GM19397 (cell line): Measurements from ENCODE around the gene SCYL1.
"Not testable (repeated sequence)": the region's sequence is repeated elsewhere in the genome, so short reads cannot be mapped to it uniquely, and the experiment has no call there.

ENCODE experiments used
- ATAC-seq: cut with Tn5 transposase; IDR thresholded peaks from one replicate; pipeline ENCODE4 v1.9.1; 2021; ENCODE audit warnings: mild to moderate bottlenecking, moderate library complexity; ENCODE audit not compliant: unreplicated experiment

Gene SCYL1

DNA sequence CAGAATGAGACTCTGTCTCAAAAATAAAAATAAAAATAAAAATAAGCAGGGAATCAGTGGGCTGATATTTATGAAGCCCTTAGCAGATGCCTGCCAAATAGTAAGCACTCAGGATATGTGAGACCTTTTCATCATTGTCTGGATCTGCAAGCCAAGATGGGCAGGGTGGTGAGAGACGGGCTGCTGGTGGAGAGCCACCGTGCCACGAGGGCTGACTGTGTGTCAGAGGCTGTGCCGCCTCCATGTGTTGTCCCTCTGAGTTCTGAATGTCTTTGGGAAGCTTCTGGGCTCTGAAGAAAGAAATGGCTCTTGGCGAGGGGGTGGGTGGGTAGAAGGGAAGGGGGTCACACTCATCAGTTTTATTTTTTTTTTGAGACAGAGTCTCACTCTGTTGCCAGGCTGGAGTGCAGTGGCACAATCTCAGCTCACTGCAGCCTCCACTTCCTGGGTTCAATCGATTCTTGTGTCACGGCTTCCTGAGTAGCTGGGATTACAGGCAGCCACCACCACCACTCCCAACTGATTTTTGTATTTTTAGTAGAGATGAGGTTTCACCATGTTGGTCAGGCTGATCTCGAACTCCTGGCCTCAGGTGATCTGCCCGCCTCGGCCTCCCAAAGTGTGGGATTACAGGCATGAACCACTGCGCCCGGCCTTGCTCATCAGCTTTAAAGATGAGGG lies 40.1 kb downstream of the SCYL1 start:
- not testable (repeated sequence) for ATAC-seq

DNA sequence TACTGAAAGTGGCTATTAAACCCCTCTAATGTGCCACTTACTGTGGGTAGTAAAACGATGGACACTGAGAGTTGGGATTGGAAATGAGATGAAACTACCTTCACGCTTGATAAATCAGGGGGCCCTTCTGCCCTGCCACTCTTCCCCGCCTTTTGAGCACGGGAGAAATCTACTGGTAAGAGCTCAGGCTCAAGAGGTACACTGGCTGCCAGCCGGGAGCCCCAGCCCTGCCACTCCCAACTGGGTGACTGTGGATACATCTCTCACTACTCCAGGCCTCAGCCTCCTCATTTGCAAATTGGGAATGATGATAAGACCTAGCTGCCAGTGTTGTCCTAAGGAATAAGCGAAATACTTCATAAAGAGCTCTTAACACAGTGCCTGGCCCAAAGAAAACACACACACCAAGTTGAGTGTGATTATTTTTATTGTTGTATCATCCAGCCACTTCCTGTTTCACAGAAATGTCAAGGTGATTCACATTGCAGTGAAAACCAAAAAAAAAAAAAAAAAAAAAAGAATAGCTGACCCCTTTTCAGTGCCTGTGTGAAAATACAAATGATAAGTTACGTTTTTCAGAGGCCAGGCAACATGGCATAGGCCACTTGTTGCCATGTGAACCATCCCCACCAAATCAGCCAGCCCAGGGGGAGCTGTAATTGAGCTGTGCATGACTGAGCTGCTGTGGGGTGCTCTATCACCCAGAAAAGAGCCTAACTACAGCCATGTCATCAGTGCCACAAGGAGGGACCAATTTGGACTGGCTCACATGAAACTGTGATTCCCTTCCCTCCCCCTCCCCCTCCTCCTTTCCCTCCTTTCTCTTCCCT lies 41.0 kb downstream of the SCYL1 start:
- ATAC-seq: no peak

DNA sequence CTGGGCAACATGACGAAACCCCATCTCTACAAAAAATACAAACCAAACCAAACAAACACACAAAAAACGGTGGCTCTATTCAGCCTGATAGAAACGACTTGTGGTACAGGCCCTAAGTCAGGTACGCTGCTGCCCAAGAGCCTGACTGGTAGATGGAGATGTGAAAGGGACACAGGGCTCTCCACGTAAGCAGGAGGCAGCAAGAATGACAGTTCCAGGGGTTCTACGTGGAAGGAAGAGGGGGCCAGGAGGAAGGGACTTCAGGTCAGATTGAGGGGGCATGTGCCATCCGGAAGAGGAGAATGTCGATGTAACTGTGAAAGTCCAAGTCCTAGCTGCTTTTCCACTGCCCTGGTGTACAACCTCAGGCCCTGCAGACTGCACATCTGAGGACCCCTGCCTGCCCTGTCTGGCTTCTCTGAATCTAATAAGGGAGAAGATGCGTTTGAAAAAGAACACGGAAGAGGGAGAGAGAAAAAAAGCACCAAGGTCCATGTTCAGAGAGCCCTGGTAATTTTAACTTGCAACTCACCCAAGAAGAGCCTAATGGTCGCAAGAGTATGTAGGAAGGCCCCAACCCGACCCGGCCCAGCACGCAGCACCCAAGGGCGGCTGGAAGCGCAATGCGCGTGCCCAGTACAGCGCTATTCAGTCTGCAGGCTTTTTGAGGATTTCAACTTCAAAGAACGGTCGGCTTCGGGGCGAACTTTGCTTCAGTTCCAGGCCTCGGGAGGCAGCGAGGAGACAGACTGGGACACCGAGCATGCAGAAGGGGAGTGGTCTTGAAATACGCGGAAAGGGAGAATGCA lies 44.5 kb downstream of the SCYL1 start:
- peak; percentile 9 for ATAC-seq

DNA sequence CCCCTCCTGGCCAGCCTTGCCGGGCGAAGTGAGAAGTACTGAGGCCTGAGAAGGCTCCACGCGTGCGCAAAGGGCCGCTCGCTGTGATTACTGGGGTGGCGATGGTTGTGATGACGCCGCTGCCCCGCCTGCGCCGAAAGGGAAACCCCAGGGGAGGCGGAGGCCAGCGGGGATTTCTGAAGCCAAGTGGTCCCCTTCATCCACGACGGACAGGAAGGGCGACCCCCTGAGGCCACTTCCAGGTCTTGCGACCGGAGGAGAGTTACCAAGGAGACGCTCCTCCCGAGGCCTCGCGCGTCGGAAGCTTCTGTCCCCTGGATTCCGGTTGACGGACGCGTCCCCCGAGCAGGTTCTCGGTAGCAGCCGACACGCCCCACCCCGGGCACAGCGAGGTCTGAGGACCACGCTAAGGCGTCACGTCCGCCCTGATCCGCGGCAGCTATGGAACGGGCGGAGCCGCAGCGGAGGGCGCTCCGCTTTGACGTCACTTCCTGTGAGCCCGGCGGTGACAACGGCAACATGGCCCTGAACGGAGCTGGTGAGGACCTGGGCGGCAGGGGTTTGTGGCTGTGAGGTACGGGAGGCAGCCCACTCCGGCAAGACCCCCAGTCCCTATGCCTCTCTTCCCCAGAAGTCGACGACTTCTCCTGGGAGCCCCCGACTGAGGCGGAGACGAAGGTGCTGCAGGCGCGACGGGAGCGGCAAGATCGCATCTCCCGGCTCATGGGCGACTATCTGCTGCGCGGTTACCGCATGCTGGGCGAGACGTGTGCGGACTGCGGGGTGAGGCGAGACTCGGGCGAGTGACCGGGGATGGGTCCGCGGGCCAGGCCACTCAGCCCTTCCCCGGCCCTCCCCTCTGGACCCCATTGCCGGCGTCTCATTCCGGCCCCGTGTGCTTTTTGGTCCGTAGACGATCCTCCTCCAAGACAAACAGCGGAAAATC lies 45.4 kb downstream of the SCYL1 start, which contains the start of gene ZNRD2:
Gene ZNRD2 (plus strand): TSS at position 505 of the 946 bp plus-strand sequence. CDS start 15 bp downstream, at position 520.
- peak; percentile 62 for ATAC-seq

DNA sequence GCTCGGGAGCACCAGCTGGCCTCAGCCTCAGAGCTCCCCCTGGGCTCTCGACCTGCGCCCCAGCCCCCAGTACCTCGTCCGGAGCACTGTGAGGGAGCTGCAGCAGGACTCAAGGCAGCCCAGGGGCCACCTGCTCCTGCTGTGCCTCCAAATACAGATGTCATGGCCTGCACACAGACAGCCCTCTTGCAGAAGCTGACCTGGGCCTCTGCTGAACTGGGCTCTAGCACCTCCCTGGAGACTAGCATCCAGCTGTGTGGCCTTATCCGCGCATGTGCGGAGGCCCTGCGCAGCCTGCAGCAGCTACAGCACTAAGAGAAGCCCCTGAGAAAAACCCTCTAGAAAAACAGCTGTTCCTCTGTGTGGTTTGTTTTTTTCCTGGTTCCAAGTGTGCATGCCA lies 46.5 kb downstream of the SCYL1 start:
- no peak for ATAC-seq

DNA sequence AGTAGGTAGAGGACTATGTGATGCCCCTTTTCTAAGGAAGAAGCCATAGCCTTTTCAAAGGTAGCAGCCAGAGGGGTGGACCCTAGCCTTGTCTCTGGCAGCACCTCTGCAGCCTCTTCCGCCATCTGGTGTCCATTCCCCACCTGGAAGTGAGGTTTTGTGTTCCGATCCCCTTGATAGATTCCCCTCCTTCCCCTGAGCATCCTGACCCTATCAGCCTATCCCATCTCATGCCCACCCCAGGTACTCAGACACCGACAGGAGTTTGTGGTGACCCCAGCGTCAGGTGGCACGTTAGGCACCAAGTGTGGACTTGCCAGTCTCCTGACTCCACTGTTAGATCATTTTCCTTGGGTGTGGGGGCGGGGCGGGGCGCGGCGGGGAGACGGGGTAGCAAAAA lies 47.1 kb downstream of the SCYL1 start:
- no peak for ATAC-seq

DNA sequence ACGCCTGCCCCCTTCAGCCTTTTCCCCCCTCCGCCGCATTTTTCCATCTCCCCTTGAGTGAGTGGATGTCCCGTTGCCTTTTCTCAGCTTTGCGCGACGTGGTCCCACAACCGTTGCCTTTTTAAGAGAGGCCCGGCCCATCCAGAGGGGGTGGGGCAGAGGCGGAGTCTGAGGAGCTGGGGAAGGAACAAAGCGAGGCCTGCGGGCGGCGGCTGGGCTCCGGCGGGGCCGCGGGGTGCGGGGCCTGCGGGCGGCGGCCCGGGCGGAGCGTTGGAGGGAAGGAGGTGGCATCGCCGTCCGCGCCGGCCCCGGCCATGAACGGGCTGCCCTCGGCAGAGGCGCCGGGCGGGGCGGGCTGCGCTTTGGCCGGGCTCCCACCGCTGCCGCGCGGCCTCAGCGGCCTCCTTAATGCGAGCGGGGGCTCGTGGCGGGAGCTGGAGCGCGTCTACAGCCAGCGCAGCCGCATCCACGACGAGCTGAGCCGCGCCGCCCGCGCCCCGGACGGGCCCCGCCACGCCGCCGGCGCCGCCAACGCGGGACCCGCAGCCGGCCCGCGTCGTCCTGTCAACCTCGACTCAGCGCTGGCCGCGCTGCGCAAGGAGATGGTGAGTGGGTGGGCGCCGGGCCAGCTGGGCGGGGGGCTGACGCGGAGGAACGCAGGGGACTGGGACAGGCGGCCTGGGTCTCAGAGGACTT lies 47.6 kb downstream of the SCYL1 start, which contains the start of gene FAM89B:
Gene FAM89B (plus strand): TSS at position 183 of the 696 bp plus-strand sequence. CDS start 132 bp downstream, at position 315.
- ATAC-seq: no peak

DNA sequence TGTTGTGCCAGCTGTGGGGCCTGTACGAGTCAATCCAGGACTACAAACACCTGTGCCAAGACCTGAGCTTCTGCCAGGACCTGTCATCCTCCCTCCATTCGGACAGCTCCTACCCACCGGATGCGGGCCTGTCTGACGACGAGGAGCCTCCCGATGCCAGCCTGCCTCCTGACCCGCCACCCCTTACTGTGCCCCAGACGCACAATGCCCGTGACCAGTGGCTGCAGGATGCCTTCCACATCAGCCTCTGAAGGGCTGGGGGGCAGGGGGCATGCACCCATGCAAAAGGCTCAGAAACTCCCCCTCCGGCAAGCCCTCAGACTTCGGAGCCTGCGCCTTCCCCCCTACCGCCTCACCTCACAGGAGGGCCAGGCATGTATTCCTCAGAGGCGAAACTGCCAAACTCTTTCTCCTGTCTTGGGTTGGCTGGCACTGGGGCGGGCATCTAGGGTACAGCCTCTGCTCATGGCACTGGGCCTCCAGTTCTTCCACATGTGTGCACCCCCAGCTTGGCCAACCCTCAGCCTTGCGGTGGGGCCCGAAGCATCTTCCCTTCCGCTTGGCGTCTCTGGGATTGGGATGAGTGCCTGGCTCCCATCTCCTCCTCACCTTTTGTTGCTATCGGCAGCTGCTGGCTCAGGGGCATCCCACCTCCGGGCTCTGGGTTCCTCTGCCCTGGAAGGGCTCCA lies 48.7 kb downstream of the SCYL1 start:
- no peak for ATAC-seq

DNA sequence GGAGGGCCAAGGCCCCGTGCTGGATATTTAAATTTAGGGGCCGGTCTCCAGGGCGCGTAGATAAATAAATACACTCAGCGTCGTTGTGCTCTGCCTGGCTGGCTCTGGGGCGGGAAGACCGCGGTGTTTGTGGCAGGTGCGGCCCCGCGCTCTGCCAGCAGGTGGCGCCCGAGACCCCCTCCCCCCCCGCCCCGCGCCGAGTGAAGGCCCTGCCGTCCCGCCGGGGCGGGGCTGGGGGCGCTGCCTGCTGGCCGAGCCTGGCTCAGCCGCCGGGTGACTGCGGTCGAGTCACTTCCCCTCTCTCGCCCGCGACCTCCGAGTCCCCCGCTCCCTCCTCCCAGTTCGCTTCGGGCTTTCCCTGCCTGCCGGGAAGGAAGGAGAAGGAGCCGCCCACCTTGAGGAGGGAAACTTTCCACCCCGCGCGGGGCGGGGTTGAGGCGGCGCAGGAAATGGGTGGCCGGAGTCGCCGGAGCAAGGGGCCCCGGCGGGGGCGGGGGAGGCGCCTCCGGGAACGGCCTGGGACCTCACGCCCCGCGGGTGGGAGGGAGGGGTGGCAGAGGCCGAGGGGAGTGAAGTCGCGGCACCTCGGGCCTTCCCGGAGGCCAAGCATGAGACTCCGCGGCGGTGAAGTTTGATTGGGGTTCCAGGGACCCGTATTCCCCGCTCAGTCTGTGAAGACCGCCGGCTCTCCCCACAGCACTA lies 49.4 kb downstream of the SCYL1 start:
- no peak for ATAC-seq

DNA sequence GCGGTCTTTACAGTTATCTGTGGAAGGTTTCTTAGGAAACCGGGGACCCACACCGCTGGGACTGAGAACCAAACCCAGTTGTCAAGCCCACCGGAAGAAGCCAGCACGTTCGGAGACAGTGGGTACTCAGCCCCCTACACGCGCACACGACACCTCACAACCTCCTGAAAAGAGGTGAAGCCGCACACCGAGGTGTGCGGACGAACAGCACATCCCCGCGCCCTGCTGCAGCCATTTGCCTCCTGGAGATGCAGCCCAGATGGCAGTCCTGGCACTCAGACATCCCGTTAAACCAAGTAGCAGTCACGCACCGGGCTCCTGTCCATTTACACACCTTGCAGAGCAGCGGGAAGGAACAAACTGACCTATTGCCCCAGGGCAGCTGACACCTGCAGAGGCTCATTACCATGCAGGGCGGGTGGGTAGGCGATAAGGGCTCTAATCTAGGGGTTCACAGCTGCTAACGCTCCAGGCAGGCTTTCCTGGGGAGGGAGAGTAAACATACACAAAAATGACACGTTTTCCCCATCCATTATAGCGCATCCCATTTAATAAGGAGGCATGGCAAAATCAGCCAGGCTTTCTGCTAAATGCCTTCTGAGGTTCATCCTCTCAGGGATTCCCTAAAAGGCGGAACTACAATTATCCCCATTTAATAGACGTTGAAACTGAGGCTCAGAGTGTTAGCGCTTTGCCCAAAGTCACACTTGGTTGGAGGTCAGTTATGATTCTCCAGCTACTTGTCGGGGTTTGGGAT lies 50.1 kb downstream of the SCYL1 start:
- ATAC-seq: no peak

DNA sequence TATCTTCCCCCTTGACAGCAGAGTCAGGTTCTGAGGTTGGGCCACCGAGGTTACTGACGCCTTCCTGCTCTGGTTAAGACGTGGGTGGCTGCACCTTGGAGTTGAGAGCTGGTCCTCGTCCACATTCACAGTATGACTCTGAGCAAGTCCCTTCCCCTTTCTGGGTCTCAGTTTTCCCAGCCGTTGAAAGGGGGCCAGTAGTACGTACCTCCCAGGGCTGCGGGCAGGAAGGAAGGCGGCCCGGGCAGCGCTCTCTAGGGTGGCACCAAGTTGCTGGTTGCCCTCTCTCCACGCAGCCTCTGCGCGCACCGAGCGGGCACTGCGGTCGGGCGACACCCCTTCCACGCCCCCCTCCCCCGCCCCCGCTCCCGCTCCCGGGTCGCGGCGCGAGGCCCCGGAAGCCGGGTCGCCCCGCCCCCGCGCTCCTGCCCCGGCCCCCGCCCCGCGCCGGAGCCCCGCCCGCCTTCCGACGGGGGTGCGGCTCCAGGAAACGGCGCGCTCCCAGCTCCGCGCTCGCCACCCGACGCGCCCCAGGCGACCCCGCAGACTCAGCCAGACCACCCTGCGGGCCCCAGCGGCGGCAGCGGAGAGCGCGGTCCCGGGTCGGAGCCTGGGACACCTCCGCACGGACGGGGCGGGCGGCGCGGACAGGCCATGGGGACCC lies 50.8 kb downstream of the SCYL1 start, which contains the start of gene EHBP1L1:
Gene EHBP1L1 (plus strand): TSS at position 486 of the 664 bp plus-strand sequence. CDS start 250 bp downstream, outside the sequence.
- ATAC-seq: peak; percentile 27

DNA sequence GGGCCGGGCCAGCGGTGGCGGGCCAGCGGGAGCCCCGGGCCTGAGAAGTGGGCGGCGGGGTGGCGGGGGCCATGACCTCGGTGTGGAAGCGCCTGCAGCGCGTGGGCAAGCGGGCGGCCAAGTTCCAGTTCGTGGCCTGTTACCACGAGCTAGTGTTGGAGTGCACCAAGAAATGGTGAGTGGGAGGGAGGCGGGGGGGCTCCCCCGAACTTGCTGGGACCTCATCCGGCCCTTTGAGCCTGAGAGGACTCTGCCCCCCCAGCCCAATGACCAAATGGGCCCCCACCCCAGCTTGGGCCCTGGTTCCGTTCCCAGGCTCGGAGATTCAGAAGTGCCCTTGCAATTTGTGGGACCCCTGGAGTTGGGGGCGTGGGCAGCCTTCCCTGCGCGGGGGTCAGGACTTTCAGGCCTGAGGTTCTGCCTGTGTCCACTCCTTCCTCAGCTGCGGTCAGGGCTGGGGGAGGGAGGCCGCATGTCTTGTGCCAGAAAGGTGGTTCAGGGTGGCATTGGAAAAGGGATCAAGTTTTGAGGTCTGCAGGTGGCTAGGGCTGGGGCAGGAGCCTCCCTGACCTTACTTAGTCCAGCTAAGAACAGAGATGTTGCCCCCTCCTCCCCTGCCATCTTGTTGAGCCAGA lies 51.5 kb downstream of the SCYL1 start:
- ATAC-seq: no peak

DNA sequence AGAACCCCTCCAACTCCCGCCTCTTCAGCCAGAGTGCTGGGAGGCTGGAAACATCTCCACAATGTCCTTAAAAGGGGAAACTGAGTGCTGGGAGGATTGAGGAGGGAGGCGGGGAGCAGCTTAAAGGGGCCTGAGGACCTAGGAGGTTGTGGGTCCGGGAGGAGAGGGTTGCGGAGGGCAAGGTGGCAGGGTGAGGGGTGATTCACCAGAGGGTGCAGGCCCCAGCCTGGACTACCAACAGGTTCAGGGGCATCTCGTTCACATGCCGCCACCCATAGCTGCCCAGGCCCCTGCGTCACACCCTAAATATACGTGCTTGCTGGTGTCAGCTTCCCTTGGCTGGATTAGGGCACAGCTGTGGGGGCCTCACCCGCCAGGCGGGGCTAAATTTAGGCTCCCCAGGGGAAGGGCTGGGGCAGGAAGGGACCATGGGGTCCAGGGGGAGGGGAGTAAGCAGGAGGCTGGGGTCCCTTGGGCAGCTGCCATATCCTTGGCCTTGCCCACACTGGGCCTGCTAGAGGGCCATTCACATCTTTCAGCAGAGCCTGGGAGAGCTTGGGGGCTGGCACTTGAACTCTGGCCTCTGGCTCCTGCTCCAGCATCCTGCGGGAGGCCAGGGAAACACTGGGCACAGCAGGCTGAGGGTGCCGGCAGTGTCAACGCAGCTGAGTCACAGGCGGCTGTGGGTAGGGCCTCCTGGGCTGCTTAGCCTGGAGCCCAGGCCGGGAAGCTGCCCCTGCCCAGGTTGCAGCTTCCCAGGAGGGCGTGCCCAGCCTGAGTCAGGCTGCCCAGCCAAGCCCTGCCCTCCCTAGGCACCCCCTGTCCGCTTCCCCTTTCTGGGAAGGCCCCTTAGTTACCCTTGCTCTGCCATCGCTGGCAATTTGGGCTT lies 52.2 kb downstream of the SCYL1 start:
- no peak for ATAC-seq

DNA sequence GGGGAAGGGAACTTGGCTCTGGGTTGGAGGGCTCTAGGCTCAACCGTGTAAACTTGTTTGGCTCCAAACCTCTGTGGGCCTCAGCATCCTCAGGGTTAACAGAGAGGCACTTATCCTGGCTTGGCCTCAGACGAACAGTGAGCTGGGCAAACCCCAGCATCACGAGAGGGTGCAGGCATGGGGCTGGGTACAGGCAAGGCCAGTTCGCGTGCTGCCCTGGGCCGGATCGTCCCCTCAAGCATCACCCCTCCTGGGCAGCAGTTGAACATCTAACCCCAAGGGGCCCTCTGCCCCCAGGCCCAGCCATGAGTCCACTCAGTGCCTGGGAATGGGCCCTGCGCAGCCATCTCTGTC lies 52.9 kb downstream of the SCYL1 start:
- no peak for ATAC-seq

DNA sequence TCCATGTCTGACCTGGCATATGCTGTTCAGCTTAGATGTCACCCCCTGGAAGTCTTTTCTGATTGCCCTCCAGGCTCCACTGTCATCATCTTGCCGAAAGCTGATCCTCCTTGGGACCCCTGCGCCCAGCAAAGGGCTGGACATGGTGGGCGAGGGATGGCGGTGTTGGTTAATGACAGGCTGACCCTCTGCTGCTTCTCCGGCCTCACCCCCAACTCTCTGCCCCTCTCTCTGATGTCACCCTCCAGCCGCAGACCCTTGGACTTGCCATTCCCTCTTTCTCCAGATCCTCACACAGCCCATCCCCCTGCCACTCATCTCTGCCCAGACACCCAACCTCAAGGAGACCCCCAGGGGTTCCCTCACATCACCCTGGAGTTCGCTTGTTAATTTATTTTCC lies 53.3 kb downstream of the SCYL1 start:
- ATAC-seq: no peak

DNA sequence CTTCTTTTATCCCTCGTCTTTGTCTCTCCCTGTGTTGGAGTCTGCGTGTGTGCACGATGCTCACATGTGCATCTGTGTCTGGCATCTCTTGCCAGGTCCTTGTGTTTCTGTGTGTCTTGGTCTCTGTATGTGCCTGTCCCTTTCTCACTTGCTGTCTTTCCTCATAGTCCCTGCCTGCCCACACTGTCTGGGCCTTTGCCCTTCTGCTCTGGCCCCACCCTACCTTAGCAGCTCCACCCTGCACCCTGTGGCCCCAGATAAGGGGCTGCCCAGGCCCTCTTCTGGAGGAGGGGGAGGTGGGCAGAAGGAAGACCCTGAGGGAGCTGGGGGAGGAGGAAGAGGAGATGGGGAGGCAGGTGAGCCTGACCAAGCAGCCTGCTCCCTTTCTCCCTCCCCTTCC lies 53.8 kb downstream of the SCYL1 start:
- no peak for ATAC-seq
